ENCODE data around the gene INVS.
"Not testable (repeated sequence)": the region's sequence is repeated elsewhere in the genome, so short reads cannot be mapped to it uniquely, and the experiment has no call there.

Gene INVS, protein sequence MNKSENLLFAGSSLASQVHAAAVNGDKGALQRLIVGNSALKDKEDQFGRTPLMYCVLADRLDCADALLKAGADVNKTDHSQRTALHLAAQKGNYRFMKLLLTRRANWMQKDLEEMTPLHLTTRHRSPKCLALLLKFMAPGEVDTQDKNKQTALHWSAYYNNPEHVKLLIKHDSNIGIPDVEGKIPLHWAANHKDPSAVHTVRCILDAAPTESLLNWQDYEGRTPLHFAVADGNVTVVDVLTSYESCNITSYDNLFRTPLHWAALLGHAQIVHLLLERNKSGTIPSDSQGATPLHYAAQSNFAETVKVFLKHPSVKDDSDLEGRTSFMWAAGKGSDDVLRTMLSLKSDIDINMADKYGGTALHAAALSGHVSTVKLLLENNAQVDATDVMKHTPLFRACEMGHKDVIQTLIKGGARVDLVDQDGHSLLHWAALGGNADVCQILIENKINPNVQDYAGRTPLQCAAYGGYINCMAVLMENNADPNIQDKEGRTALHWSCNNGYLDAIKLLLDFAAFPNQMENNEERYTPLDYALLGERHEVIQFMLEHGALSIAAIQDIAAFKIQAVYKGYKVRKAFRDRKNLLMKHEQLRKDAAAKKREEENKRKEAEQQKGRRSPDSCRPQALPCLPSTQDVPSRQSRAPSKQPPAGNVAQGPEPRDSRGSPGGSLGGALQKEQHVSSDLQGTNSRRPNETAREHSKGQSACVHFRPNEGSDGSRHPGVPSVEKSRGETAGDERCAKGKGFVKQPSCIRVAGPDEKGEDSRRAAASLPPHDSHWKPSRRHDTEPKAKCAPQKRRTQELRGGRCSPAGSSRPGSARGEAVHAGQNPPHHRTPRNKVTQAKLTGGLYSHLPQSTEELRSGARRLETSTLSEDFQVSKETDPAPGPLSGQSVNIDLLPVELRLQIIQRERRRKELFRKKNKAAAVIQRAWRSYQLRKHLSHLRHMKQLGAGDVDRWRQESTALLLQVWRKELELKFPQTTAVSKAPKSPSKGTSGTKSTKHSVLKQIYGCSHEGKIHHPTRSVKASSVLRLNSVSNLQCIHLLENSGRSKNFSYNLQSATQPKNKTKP

DNA sequence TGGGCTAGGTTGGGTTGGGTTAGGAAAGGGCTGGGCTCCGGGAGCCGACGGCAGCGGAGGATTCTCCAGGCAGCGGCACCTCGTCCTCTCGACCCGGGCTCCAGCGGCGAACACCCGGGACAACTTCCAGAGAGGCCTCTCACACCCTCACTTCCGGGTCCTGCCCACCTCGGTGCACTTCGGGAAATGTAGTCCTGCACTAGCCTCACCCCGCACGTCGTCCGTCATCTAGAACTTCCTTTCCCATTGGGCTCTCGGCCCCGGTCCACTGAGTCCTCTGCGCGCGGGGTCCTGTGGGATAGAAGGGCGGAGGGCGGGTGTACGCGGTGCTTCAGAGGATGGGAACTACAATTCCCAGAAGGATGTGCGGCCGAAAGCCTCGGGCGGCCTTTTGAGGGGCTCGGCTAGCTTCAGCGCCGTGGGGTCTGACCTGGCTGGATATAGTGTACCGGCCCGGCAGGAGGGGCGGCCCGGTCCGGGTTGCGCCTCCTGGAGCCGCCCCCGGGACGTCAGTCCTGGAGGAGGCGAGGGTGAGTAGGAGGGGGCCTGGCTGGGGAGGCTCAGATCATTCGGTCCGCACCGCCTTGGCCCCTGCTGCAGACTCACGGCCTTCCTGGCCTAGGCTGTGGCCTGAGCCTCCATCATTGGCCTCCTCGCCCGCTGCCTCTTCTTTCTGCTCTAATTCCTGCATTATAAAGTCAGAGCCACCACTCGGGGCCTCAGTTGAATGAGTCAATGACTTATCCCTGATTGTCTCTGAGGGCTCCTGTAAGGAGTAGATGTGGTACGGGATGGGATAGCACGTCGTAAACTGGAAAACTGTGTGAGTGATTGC is at the start of gene INVS, which contains the start of gene ERP44:
INVS (plus strand) TSS at position 357 of the 835 bp plus-strand sequence. CDS start 5,279 bp downstream, outside the sequence.
ERP44 (minus strand) TSS at position 114 of the 835 bp plus-strand sequence. CDS start 160 bp downstream, outside the sequence.
- peak; percentile 93 for DNase-seq (ENCODE audit: low read depth)

DNA sequence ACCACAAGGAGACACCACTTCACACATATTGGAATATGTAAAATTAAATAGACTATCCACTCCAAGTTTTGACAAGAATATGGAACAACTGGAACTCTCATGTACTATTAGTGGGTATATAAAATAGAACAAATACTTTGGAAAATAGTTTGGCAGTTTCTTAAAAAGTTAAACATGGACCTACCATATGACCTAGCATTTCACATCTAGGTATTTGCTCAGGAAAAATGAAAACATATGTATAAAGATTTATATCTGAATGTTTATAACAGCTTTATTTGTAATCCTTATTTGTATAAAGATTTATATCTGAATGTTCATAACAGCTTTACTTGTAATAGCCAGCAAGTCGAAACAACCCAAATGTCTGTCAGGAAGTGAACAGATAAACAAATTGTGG is 49.5 kb upstream of the INVS start:
- DNase-seq (ENCODE audit: low read depth), result no peak

DNA sequence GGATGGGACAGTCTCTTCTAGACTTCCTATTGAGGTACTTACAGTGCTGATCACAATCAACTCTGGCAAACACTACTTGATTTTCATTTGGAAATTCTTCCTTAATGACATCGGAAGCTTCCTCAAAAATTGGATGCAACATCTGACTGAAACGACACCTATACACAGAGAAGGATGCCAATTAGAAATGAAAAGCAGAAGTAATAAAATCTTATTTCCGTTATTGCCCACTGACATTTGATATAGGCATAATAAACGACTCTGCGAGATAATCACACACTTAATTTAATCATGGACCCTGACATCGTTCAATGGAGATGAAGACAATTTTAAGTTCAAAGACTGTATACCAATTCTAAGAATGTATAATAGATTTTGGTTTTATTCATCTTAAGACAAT is 46.7 kb upstream of the INVS start:
- DNase-seq (ENCODE audit: low read depth), result no peak

DNA sequence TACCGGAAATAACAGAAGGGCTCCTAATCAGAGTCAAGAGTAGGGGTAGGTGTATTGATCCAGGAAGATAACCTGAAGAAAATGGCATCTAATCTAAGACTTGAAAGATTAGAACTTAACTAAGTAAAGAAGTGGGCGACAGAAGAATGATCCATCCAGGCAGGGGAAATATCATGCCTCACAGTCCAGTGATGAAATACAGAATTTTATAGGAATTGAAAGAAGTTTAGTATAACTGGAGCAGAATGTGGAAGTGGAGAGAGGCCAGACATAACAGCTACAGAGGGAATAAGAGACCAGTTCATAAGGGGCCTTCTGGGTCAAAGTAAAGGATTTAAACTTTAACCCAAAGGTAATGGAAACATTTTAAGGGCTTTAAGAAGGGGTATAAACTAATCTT is 42.5 kb upstream of the INVS start:
- no peak for DNase-seq (ENCODE audit: low read depth)

DNA sequence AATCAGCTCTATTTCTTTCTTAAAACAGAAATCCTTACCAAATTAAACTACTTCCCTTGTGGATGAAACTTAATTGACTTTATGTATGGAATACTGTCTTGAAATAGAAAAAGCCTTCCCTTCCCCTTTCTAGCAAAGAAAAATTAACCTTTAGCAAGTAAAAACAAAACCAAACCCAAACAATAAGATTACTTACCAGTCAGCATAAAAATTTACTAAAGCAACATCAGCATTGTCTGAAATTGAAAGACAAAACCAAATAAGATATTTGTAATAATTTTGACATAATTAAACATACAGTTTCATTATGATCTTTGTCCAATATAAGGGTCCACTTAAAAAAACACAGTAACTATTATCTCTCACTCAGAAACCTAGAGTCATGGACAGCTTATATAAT is 41.4 kb upstream of the INVS start:
- no peak for DNase-seq (ENCODE audit: low read depth)

DNA sequence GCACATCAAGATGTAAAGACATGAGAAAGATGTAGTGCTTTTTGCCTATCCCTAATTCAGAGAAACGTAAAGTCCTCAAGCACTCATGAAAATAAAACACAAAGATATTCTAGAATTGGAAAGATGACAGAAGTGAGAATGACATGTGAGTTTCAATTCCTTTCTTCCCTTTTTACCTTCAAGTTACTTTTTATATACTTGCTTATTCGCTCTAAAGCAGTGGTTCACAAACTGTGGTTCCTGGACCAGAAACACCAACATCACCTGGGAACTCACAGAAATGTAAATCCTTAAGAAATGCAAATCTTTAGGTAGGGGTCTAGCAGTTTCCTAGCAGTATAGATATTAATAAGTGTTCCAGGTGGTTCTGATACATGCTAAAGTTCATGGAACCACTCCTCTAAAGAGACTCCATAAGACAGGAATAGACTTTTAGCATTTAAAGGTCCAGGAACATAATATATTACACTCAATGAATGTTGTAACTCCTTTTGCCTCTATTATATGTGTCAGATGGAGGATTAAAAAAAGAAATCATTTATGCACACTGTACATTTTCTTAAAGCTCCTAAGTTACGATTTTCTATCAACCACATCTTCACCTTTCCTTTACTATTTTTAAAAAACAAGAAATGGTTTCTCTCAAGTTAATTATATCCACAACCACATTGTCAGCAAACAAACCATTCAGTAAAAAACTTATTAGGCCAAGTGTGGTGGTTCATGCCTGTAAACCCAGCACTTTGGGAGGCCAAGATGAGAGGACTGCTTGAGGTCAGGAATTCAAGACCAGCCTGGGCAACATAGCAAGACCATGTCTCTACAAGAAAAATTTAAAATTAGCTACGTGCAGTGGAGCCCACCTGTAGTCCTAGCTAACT is 40.1 kb upstream of the INVS start:
- no peak for DNase-seq (ENCODE audit: low read depth)

DNA sequence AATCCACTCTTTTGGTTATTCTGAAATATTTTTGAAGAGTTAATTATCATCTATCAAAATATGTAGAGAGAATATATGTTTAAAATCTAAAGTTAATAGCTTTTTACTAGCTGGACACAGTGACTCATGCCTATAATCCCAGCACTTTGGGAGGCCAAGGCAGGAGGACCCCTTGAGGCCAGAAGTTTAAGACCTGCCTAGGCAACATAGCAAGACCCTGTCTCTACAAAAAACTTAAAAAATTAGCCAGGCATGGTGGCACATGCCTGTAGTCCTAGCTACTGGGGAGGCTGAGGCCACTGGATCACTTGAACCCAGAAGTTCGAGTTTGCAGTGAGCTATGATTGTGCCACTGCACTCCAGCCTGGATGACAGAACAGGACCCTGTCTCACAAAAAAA is 36.4 kb upstream of the INVS start:
- DNase-seq (ENCODE audit: low read depth), result not testable (repeated sequence)

DNA sequence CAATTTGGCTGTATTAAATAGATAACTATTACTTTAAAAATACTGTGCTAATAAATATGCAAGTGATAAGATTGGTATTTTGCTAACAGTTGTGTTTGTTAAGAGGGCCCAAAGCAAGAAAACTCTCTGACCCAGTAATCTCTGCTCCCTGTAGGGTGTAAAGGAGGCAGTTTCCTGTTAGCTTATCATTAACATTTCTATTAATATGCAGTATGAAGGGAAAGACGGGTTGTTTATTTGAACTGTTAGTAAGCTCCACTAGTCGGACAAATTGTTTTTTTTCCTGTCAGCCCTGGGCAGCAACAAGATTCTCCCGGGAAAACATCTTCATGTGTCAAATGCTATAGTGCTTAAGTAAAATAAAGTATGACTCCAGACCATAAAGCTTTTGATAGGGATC is 35.9 kb upstream of the INVS start:
- no peak for DNase-seq (ENCODE audit: low read depth)

DNA sequence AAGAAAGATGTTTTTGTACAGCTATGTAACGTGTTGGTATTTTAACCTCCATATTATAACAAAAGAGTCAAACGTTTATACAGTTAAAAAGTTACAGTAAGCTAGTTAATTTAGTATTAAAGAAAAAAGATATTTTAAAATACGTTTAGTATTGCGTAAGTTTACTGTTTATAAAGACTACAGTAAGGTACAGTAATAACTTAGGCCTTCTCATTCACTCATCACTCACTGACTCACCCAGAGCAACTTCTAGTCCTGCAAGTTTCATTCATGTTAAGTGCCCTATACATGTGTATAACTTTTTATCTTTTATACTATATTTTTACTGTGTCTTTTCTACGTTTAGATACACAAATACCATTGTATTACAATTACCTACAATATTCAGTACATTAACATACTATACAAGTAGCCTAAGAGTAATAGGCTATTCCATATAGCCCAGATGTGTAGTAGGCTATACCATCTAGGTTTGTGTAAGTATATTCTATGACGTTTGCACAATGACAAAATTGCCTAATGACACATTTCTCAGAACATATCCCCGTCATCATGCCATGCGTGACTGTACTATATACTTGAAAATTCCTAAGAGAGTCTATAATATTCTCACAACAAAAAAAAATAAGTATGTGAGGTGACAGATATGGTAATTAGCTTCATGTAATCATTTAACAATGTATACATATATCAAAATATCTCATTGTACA is 34.0 kb upstream of the INVS start:
- DNase-seq (ENCODE audit: low read depth), result no peak

DNA sequence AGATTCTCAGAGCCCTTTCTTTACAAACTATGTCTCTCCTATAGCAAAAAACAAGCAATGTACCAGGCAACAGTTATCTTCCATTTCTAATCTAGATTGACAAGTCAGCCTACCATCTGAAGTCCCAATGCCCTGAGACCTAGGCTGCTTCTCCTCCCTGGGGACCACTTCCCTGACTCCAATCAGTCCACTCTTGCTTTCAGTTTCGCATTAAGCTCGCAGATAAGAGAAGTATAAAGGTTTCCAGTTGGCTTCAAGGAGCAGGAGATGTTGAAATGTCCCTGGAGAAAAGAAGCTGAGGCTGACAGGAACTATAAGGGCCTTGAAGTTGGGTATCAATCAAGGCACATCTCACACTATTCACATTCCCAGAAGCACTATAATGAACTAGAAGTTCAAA is 32.5 kb upstream of the INVS start:
- no peak for DNase-seq (ENCODE audit: low read depth)

DNA sequence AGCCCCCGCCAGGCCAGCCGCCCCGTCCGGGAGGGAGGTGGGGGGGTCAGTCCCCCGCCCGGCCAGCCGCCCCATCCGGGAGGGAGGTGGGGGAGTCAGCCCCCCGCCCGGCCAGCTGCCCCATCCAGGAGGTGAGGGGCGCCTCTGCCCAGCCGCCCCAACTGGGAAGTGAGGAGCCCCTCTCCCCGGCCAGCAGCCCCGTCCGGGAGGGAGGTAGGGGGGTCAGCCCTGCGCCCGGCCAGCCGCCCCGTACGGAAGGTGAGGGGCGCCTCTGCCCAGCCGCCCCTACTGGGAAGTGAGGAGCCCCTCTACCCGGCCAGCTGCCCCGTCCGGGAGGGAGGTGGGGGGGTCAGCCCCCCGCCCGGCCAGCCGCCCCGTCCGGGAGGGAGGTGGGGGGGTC is 31.1 kb upstream of the INVS start:
- DNase-seq (ENCODE audit: low read depth), result not testable (repeated sequence)

DNA sequence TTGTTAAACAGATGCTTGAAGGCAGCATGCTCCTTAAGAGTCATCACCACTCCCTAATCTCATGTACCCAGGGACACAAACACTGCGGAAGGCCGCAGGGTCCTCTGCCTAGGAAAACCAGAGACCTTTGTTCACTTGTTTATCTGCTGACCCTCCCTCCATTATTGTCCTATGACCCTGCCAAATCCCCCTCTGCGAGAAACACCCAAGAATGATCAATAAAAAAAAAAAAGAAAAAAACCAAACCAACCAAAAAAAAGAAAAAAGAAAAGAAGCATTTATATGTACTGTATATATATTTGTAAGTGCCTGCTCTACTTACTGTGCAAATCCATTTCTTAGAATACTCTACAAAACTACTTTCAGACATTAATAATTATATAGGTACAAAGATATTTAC is 30.0 kb upstream of the INVS start:
- not testable (repeated sequence) for DNase-seq (ENCODE audit: low read depth)

DNA sequence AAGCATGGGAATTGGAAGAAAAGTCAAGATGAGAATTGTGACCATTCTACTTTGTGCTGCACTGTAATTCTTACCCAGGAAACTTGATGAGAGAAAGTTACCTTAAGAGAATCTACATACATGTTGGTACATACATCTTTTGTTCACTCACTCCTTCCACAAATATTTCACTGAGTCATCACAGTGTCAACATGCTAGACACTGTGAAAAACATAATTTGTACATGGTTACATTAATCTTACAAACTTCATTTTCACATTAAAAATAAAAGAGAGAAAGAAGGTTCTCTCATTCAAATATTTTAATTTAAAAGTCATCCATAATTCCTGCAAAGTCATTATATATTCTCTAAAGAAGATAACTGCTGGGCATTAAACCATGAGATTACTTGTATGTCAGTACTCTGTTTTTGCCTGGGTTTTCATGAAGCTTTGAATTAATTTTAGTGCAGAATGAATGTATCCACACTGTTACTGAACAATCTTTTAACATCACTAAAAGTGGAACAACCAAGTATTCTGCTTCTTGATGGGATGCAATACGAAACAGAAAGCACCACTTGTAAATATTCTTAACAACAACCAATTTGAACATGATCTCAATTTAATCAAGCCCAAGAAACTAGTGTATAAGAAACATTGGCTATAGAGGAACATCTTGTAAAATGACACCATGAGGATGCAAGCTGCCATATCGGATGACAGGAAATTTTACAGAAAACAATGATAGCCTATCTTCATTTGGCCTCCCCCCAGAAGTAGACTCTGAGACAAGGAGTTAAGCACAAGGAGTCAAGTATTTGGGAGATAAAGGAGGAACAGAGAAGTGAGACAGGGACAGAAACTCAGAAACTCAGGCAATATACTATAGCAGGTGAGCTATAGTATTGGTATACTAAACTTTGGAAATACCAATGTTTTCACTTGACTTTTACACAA is 28.7 kb upstream of the INVS start:
- DNase-seq (ENCODE audit: low read depth), result no peak

DNA sequence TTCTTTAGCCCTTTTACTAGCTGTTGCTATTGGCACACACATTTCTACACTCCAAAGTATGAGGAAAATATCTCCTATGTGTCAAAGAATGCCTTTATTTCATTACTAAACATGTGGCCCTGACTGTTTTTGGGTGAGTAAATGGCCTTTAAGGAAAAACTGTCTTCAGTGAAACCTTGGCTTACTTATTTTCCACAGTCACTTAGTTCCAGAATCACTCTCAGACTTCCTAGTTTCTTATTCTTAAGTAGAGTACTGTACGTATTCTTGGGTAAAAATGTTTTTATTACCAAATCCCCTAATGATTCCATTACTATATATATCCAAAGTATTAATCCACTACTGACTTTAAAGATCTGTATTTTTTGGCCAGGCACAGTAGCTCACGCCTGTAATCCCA is 27.8 kb upstream of the INVS start:
- DNase-seq (ENCODE audit: low read depth), result no peak

DNA sequence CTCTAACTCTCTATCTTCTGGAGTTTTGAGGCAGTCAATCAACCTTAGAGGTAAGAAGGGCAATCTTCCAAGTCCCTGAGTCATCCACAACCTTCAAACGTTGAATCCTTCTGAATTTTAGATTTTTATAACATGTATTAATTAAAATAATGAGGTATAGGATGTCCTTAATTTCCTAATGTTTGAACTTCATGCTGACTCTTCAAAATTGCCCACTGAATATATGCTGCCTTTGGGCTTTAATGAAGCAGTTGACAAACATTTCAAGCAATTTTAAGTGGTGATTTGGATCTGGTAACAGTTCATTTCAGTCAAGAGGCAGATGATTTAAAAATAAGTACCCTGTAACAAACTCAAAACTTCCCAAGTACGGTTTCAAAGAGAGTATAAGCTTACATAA is 26.2 kb upstream of the INVS start:
- no peak for DNase-seq (ENCODE audit: low read depth)

DNA sequence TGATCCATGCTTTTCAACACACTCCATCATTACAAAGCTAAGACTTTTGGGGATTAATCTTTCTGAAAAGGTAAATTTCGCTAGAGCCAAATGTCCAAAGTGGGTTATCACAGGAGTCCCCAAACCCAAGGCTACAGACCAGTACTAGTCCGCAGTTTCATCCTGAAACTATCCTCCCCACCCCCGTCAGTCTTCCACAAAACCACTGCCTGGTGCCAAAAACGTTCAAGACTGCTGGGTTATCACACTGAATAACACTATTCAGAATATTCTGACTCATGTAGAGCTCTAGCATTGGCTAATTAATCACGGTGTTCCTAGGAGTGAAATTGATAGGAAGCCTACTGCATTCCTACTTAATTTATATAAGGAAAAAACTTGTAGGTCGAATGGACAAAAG is 24.9 kb upstream of the INVS start:
- no peak for DNase-seq (ENCODE audit: low read depth)

DNA sequence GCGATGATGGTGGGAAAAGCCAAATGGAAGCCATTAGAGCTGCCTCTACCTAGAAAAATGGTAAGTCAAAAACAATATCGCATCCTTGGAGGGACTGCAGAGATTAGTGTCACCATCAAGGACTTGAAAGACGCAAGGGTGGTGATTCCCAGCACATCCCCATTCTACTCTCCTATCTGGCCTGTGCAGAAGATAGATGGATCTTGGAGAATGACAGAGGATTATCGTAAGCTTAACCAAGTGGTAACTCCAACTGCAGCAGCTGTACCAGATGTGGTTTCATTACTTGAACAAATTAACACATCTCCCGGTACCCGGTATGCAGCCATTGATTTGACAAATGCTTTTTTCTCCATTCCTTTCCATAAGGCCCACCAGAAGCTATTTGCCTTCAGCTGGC is 24.1 kb upstream of the INVS start:
- no peak for DNase-seq (ENCODE audit: low read depth)

DNA sequence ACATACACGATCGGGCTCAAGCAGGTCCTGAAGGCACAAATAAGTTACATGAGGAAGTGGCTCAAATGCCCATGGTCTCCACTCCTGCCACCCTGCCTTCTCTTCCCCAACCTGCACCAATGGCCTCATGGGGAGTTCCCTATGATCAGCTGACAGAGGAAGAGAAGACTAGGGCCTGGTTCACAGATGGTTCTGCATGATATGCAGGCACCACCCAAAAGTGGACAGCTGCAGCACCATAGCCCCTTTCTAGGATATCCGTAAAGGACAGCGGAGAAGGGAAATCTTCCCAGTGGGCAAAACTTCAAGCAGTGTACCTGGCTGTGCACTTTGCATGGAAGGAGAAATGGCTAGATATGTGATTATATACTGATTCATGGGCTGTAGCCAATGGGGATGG is 22.8 kb upstream of the INVS start:
- not testable (repeated sequence) for DNase-seq (ENCODE audit: low read depth)

DNA sequence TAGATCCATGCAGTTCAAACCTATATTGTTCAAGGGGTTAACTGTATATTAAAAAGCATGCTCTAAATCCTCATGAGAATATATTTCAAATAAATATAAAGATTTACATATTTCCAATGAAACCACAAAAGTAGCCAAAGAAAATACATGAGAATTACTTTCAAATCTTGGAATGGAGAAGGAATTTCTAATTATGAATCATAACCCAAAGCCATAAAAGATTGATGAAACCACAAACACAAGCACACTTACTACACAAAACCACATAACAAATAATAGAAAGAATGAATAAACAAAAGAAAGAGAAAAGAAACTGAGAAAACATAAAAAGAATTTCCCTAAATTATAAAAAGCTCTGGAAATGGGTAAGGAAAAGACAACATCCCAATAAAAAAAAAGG is 16.3 kb upstream of the INVS start:
- no peak for DNase-seq (ENCODE audit: low read depth)

Data from HS-27A (cell line).